HEK293 (cell line): ENCODE data around the gene HPSE2.

ENCODE experiments used
- CTCF ChIP-seq: fragments of 450-650 bp; formaldehyde crosslinking; IDR thresholded peaks from 2 replicates; pipeline ENCODE4 v1.5.1; 2016; ENCODE audit warnings: missing biosample characterization, missing genetic modification characterization
- FEZF1 ChIP-seq: fragments of 450-650 bp; formaldehyde crosslinking; IDR thresholded peaks from 2 replicates; pipeline ENCODE4 v1.5.1; 2016; ENCODE audit warnings: missing biosample characterization, missing genetic modification characterization
- PATZ1 ChIP-seq: fragments of 450-650 bp; formaldehyde crosslinking; IDR thresholded peaks from 2 replicates; pipeline ENCODE4 v1.5.1; 2016; ENCODE audit warnings: missing biosample characterization, missing genetic modification characterization
- PRDM4 ChIP-seq: fragments of 450-650 bp; formaldehyde crosslinking; IDR thresholded peaks from 2 replicates; pipeline ENCODE4 v1.5.1; 2017; ENCODE audit warnings: missing biosample characterization, missing genetic modification characterization
- REST ChIP-seq: fragments of 450-650 bp; formaldehyde crosslinking; IDR thresholded peaks from 2 replicates; pipeline ENCODE4 v1.5.1; 2016; ENCODE audit warnings: missing biosample characterization, missing genetic modification characterization
- ZNF214 ChIP-seq: fragments of 450-650 bp; formaldehyde crosslinking; IDR thresholded peaks from 2 replicates; pipeline ENCODE4 v1.5.1; 2017; ENCODE audit warnings: missing biosample characterization, mild to moderate bottlenecking, missing genetic modification characterization, borderline replicate concordance
- ZNF707 ChIP-seq: fragments of 450-650 bp; formaldehyde crosslinking; IDR thresholded peaks from 2 replicates; pipeline ENCODE4 v1.5.1; 2016; ENCODE audit warnings: missing biosample characterization, missing genetic modification characterization

- TF ChIP-seq ZNF707 (tag by site-specific recombination): no peak
- TF ChIP-seq CTCF: no peak
- TF ChIP-seq FEZF1 (tag by site-specific recombination): no peak
- TF ChIP-seq PATZ1 (tag by site-specific recombination): no peak
- no peak for TF ChIP-seq PRDM4 (tag by site-specific recombination)
- TF ChIP-seq REST (tag by site-specific recombination): no peak
- no peak for TF ChIP-seq ZNF214 (tag by site-specific recombination)
Measured at GRCh38 chr10:98482096-98482495, 753.6 kb downstream of the HPSE2 start.
